ENCODE results near the gene RWDD3.

- TF ChIP-seq CTCF (conservative IDR thresholded peaks at IDR 0.05; ENCODE audit: low read depth, low read length) (no peak), SMC3 (IDR thresholded peaks at IDR 0.05; ENCODE audit: low read depth, low read length) (no peak), POLR2A (IDR thresholded peaks at IDR 0.05; ENCODE audit: low read depth, low read length) (no peak), CHD1 (IDR thresholded peaks at IDR 0.05; ENCODE audit: low read depth, low read length) (no peak), RAD21 (IDR thresholded peaks at IDR 0.05; ENCODE audit: low read length) (no peak), RFX5 (IDR thresholded peaks at IDR 0.05; ENCODE audit: low read depth, low read length) (no peak)
Observed at GRCh38 chr1:95286479-95286878, 52.5 kb downstream of the RWDD3 start.
